A549 (cell line): ENCODE measurements around the gene CTNNA1.

ENCODE experiments used
- CHD2 ChIP-seq: fragments of 150-350 bp; IDR thresholded peaks from 2 replicates; pipeline ENCODE4 v1.6.1; 2014; ENCODE audit warnings: low read length; ENCODE audit not compliant: partially characterized antibody
- CHD4 ChIP-seq: fragments of 200-600 bp; sonication (generic); IDR thresholded peaks from 2 replicates; pipeline ENCODE4 v1.6.1; 2016; ENCODE audit warnings: antibody characterized with exemption, mild to moderate bottlenecking, borderline replicate concordance
- CTCF ChIP-seq: fragments of >200 bp; sonication (Bioruptor Twin); formaldehyde crosslinking; IDR thresholded peaks from 3 replicates; pipeline ENCODE4 v1.5.1; 2016
- EP300 ChIP-seq, 2 experiments: fragments of >200 bp; sonication (Bioruptor Twin); formaldehyde crosslinking; IDR thresholded peaks; 2 replicates in 1 of 2; 3 replicates in 1 of 2; pipeline ENCODE4 v1.6.1; 2016 to 2017
- FOSL2 ChIP-seq, 2 experiments: fragments of 450-650 bp in 1 of 2; fragments of >200 bp in 1 of 2; sonication (Bioruptor Twin) in 1 of 2; formaldehyde crosslinking; IDR thresholded peaks; 2 replicates each; pipeline versions ENCODE4 v1.5.0 to v1.6.1; 2016 to 2020; ENCODE audit warnings: mild to moderate bottlenecking in 1 of 2, moderate library complexity in 1 of 2
- HDAC2 ChIP-seq: fragments of 200-600 bp; sonication (generic); IDR thresholded peaks from 2 replicates; pipeline ENCODE4 v1.6.1; 2016
- MAX ChIP-seq: IDR thresholded peaks from 2 replicates; pipeline ENCODE4 v1.6.1; 2012
- POLR2A ChIP-seq: IDR thresholded peaks from 2 replicates; pipeline ENCODE4 v1.6.1; 2012; ENCODE audit warnings: mild to moderate bottlenecking, low read length
- RAD21 ChIP-seq, 2 experiments: fragments of >200 bp in 1 of 2; sonication (Bioruptor Twin) in 1 of 2; formaldehyde crosslinking in 1 of 2; IDR thresholded peaks in 1 of 2; conservative IDR thresholded peaks in 1 of 2; 2 replicates in 1 of 2; 3 replicates in 1 of 2; pipeline ENCODE4 v1.6.1; 2012 to 2018; ENCODE audit warnings: inconsistent platforms in 1 of 2
- RNF2 ChIP-seq: fragments of 200-600 bp; sonication (generic); IDR thresholded peaks from 2 replicates; pipeline ENCODE4 v1.6.1; 2016; ENCODE audit warnings: low read depth, mild to moderate bottlenecking, antibody characterized with exemption, moderate library complexity, borderline replicate concordance

GRCh38 chr5:138927544-138927943 is 174.3 kb downstream of the CTNNA1 start:
- TF ChIP-seq CTCF (no peak), CHD2 (no peak), FOSL2 (IDR thresholded peaks at IDR 0.05) (no peak), FOSL2 (CRISPR knock-in tag; IDR thresholded peaks at IDR 0.05) (no peak), EP300 (IDR thresholded peaks at IDR 0.05) (no peak), CHD4 (no peak), RNF2 (no peak), POLR2A (no peak), HDAC2 (no peak), MAX (no peak), RAD21 (conservative IDR thresholded peaks at IDR 0.05 in 1 of 2, IDR thresholded peaks at IDR 0.05 in 1 of 2) (no peak)
